Astrocyte (in vitro differentiated cells and primary cell): ENCODE data around the gene MAP2. TPM values are rescaled to one million over a fixed set of nuclear protein-coding genes. Genes with fewer than 3 reads are reported as not detected.

Experiments
- DNase-seq: peaks from one replicate; pipeline ENCODE4 v3.0.0-alpha.2; 2010; ENCODE audit warnings: low read depth
- FAIRE-seq: peaks from 2 replicates; lab custom pipeline; 2011; peaks lifted over from hg19 to GRCh38; lab: Jason Lieb, UNC
- H2AFZ ChIP-seq: 2 replicates; pipeline ENCODE4 v1.6.0; 2012; ENCODE audit warnings: low read depth, low read length, inconsistent platforms
- H3K27ac ChIP-seq: 2 replicates; pipeline ENCODE4 v1.5.1; 2011; ENCODE audit warnings: low read depth, low read length, inconsistent platforms
- H3K27me3 ChIP-seq: 2 replicates; pipeline ENCODE4 v1.6.0; 2011; ENCODE audit warnings: low read length, inconsistent platforms; ENCODE audit not compliant: insufficient read depth
- H3K36me3 ChIP-seq: 2 replicates; pipeline ENCODE4 v1.5.1; 2011; ENCODE audit warnings: low read length, inconsistent platforms; ENCODE audit not compliant: insufficient read depth
- H3K4me1 ChIP-seq: 2 replicates; pipeline ENCODE4 v1.5.1; 2011; ENCODE audit warnings: low read length, inconsistent platforms; ENCODE audit not compliant: insufficient read depth
- H3K4me2 ChIP-seq: 2 replicates; pipeline ENCODE4 v1.6.0; 2012; ENCODE audit warnings: low read length, inconsistent platforms
- H3K4me3 ChIP-seq: 2 replicates; pipeline ENCODE4 v1.5.1; 2011; ENCODE audit warnings: low read depth, mild to moderate bottlenecking, low read length, inconsistent platforms; ENCODE audit not compliant: insufficient read depth
- H3K79me2 ChIP-seq: 2 replicates; pipeline ENCODE4 v1.6.0; 2012; ENCODE audit warnings: mild to moderate bottlenecking, low read length, inconsistent platforms; ENCODE audit not compliant: insufficient read depth
- H3K9ac ChIP-seq: 2 replicates; pipeline ENCODE4 v1.6.0; 2012; ENCODE audit warnings: mild to moderate bottlenecking, low read length, inconsistent platforms
- H3K9me3 ChIP-seq: 2 replicates; pipeline ENCODE4 v1.5.1; 2012; ENCODE audit warnings: low read depth, mild to moderate bottlenecking, low read length, inconsistent platforms; ENCODE audit not compliant: insufficient read depth
- H4K20me1 ChIP-seq: 2 replicates; pipeline ENCODE4 v1.6.0; 2012; ENCODE audit warnings: low read length, inconsistent platforms; ENCODE audit not compliant: insufficient read depth
- H3K27ac Mint-ChIP-seq: one replicate; pipeline ENCODE4 v1.8.0; 2021; ENCODE audit warnings: mild to moderate bottlenecking, mixed read lengths; ENCODE audit not compliant: unreplicated experiment
- H3K27me3 Mint-ChIP-seq: one replicate; pipeline ENCODE4 v1.8.0; 2021; ENCODE audit warnings: low read depth, mixed read lengths; ENCODE audit not compliant: unreplicated experiment
- H3K36me3 Mint-ChIP-seq: one replicate; pipeline ENCODE4 v1.8.0; 2021; ENCODE audit warnings: low read depth, mixed read lengths; ENCODE audit not compliant: unreplicated experiment
- H3K4me1 Mint-ChIP-seq: one replicate; pipeline ENCODE4 v1.8.0; 2021; ENCODE audit warnings: low read depth, mixed read lengths; ENCODE audit not compliant: unreplicated experiment
- H3K4me3 Mint-ChIP-seq: one replicate; pipeline ENCODE4 v1.8.0; 2021; ENCODE audit warnings: mild to moderate bottlenecking, moderate library complexity, mixed read lengths; ENCODE audit not compliant: unreplicated experiment
- H3K9me3 Mint-ChIP-seq: one replicate; pipeline ENCODE4 v1.8.0; 2021; ENCODE audit warnings: mild to moderate bottlenecking, mixed read lengths; ENCODE audit not compliant: unreplicated experiment
- EZH2 ChIP-seq: IDR thresholded peaks from 2 replicates; pipeline ENCODE4 v1.6.1; 2012; ENCODE audit warnings: mild to moderate bottlenecking, low read length, inconsistent platforms; ENCODE audit not compliant: insufficient read depth
- total RNA-seq: library from RNA; stranded (reverse); gene quantifications from 2 replicates; pipeline ENCODE4 v1.2.1, GENCODE V29; 2021
- TF ChIP-seq, protein P1 (sequence below): IDR thresholded peaks from 2 replicates; pipeline ENCODE4 v1.5.1; 2011; ENCODE audit warnings: low read depth, mild to moderate bottlenecking, inconsistent platforms, low read length, moderate library complexity; ENCODE audit not compliant: insufficient read depth

MAP2 gene
- total RNA-seq, 1 donor from 2014 or later = 15.9 TPM

DNA sequence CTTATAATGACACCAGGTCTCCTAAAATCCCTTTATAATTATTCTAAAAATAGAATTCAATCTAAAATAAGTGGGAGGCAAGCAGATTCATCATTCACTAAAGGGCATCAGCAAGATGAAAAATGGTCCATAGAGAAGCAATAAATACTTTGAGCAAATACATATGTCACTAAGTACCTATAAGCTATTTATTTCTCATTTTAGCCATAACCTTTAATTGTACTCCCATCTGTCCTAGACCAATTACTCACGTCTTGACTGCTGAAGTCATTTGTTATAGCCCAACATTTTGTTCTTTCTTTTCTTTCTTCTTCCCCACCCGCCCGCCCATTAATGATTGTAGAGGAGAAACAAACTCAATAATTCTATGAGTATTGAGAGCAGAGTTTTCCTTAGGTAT, 105.7 kb downstream of the MAP2 start:
- DNase-seq = no peak
- no peaks in the 10 kb centered on the region for H3K36me3 ChIP-seq
- no peak overlapping the region for H3K4me2 ChIP-seq
- no peaks in the 10 kb centered on the region for H3K9me3 ChIP-seq
- no peak overlapping the region for H3K27ac ChIP-seq
- Mint-ChIP-seq H3K27me3 (no peaks in the 10 kb centered on the region), H3K27ac (no peak overlapping the region), H3K9me3 (peaks cover 4% of the 10 kb centered on the region), H3K4me3 (no peak overlapping the region), H3K4me1 (peaks cover 16% of the 10 kb centered on the region), H3K36me3 (no peaks in the 10 kb centered on the region)
- H3K4me3 ChIP-seq = no peak overlapping the region
- H3K27me3 ChIP-seq = no peaks in the 10 kb centered on the region
- no peak overlapping the region for H3K9ac ChIP-seq
- H4K20me1 ChIP-seq = no peaks in the 10 kb centered on the region
- no peak overlapping the region for H2AFZ ChIP-seq
- H3K4me1 ChIP-seq = peaks cover 16% of the 10 kb centered on the region
- H3K79me2 ChIP-seq = no peaks in the 10 kb centered on the region
- FAIRE-seq = no peak
- no peak for TF ChIP-seq EZH2
- TF ChIP-seq, protein P1, sequence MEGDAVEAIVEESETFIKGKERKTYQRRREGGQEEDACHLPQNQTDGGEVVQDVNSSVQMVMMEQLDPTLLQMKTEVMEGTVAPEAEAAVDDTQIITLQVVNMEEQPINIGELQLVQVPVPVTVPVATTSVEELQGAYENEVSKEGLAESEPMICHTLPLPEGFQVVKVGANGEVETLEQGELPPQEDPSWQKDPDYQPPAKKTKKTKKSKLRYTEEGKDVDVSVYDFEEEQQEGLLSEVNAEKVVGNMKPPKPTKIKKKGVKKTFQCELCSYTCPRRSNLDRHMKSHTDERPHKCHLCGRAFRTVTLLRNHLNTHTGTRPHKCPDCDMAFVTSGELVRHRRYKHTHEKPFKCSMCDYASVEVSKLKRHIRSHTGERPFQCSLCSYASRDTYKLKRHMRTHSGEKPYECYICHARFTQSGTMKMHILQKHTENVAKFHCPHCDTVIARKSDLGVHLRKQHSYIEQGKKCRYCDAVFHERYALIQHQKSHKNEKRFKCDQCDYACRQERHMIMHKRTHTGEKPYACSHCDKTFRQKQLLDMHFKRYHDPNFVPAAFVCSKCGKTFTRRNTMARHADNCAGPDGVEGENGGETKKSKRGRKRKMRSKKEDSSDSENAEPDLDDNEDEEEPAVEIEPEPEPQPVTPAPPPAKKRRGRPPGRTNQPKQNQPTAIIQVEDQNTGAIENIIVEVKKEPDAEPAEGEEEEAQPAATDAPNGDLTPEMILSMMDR = no peak

- no peaks in the 10 kb centered on the region for H3K27me3 ChIP-seq
- no peaks in the 10 kb centered on the region for H3K9me3 ChIP-seq
- Mint-ChIP-seq H3K27ac (no peak overlapping the region), H3K27me3 (no peaks in the 10 kb centered on the region), H3K4me3 (no peak overlapping the region), H3K9me3 (peaks cover 4% of the 10 kb centered on the region), H3K36me3 (no peaks in the 10 kb centered on the region), H3K4me1 (no peaks in the 10 kb centered on the region)
- no peaks in the 10 kb centered on the region for H3K79me2 ChIP-seq
- no peak for FAIRE-seq
- H3K27ac ChIP-seq = no peak overlapping the region
- H3K36me3 ChIP-seq = no peaks in the 10 kb centered on the region
- TF ChIP-seq, protein P1 = no peak
- H3K9ac ChIP-seq = no peak overlapping the region
- H4K20me1 ChIP-seq = no peaks in the 10 kb centered on the region
- no peak overlapping the region for H3K4me2 ChIP-seq
- DNase-seq = no peak
- no peak overlapping the region for H3K4me3 ChIP-seq
- no peaks in the 10 kb centered on the region for H3K4me1 ChIP-seq
- H2AFZ ChIP-seq = no peak overlapping the region
These were observed 108.5 kb downstream of the MAP2 start for GRCh38 chr2:209532321-209532720.

- H3K4me3 ChIP-seq = no peak overlapping the region
- TF ChIP-seq EZH2 = no peak
- TF ChIP-seq, protein P1 = no peak
- no peaks in the 10 kb centered on the region for H4K20me1 ChIP-seq
- Mint-ChIP-seq H3K27me3 (no peaks in the 10 kb centered on the region), H3K36me3 (no peaks in the 10 kb centered on the region), H3K4me3 (no peak overlapping the region), H3K4me1 (no peaks in the 10 kb centered on the region), H3K27ac (no peak overlapping the region), H3K9me3 (peaks cover 4% of the 10 kb centered on the region)
- H3K4me1 ChIP-seq = no peaks in the 10 kb centered on the region
- H3K79me2 ChIP-seq = no peaks in the 10 kb centered on the region
- FAIRE-seq = no peak
- no peaks in the 10 kb centered on the region for H3K9me3 ChIP-seq
- H3K36me3 ChIP-seq = no peaks in the 10 kb centered on the region
- H3K27ac ChIP-seq = no peak overlapping the region
- no peak overlapping the region for H2AFZ ChIP-seq
- H3K9ac ChIP-seq = no peak overlapping the region
- no peaks in the 10 kb centered on the region for H3K27me3 ChIP-seq
- no peak overlapping the region for H3K4me2 ChIP-seq
- DNase-seq = no peak
These were observed 109.5 kb downstream of the MAP2 start for GRCh38 chr2:209533391-209533790.
